Activated CD4-positive, alpha-beta T cell treated with anti-CD3 and anti-CD28 coated beads, Interleukin-2, amount 50 U/mL, for 4 hours (primary cell): ENCODE data around the gene NDST4.
"Not testable (repeated sequence)": the region's sequence is repeated elsewhere in the genome, so short reads cannot be mapped to it uniquely, and the experiment has no call there.

ENCODE experiments used
- DNase-seq, 2 experiments: peaks; one replicate each; pipeline ENCODE4 v3.0.0-alpha.2; 2020

Gene NDST4

DNA sequence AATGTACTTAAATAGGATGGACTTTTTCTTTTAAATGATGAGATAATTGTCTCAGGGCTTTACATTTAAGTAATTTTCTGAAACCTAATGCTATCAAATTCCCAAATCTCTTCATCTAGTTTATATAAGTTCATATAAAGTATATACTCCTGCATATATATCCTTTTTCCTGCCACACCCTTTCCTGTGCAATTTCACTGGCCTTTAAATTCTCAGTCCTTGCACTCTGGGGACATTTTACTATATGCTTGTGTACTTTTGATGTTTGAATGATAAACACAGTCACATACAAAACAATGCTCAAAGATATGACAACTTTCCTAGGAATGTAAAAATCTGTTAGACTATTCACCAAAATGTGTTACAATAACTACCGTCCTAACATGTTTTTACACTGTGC, 60.1 kb downstream of the NDST4 start:
- DNase-seq, result no peak

DNA sequence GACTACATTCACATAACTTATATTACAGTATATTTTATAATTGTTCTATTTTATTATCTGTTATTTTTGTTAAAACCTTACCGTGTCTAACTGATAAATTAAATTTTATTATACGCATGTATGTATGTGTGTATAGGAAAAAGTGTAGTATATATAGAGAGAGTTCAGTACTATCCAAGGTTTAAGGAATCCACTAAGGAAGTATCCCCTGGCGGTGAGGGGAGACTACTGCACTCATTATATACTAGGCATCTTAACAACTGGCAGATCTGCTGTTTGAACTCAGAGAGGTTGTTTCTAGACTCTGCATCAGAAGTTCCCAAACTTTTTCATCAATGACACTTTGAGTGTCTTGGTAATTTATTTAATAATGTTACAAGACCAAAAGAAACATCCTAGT, 70.9 kb downstream of the NDST4 start:
- no peak for DNase-seq

DNA sequence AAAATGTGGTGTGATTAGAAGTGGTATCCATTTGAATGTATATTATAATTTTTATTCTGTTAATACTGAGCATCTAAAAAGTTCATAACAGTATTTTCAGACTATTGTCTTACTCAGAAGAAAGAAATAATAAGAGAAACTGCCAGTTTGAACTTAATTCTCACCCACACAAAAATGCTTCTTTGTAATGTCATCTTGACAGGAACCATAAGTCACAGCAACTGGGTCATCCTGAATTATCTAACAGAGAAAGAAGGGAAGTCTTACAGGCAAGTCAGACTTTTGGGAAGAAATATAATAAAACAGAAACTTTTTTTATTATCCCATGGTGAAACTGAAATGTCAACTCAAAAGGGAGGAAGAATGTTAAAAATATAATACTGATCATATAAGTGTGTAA, 83.1 kb downstream of the NDST4 start:
- DNase-seq, result no peak

DNA sequence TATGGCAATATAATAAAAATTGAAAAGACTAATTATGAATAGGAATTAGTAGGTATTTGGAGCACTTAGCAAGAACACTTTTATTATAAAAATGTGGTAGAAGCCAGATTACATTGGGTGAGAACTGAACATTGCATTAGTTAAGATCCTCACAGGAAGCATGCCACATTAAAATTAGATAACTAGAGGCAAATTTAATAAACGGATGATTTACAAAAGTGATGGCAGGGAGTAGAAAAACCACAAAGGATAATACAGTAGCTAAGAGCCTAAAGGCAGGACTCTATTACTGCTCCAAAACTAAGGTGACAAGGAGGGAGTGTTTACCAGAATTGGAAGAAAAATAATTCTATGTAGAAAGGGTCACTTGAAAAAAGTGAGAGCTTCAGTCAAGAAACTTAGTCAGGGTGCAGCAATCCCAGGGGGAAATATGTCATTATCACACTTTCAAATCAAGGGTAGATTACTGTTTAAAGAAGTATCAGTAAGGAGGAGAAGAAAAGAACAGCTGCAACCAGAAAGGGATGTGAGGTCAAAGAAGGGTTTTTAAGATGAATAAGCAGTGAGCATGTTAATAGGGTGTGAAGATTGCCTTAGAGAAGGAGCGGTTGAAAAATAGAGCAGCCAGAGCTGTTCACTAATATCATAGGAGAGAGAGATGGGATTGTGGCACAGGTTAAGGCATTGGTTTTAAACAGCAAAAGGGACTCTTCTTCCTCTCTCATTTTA, 84.6 kb downstream of the NDST4 start:
- no peak for DNase-seq

DNA sequence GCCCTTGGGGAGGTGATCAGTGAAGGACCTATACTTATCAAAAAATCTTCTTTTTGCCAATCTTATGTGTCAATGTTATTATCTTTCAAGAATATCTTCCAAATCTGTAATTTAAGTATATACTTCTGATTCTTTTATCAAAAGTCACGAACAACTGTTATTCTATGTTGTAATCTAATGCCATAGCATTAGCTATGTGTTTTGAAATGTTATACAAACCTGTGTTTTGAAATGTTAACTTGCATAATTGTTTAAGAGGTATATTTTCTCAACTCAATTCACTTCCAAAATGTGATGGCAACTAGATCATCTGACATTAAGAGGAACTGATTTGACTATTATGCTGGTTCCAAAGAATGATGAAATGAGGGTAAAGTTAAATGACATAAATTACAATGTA, 113.5 kb downstream of the NDST4 start:
- no peak for DNase-seq

DNA sequence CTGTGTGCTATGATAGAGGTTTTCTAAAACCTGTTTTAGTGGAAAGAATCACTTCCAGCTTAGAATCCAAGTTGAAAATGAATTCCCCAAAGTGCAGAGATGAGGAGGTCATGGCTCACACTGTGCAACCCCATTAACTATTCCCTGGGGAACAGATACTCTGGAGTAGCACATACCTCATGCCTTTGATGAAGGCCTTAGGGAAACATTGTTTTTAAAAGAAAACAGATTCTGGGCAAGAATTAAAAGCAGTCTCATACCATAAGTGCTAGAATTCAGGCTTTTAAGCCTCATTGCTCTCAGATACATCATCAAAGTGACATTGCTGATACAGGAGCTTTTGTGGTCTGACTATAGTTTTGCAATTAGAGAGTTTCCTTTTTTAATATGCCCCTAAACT, 115.1 kb downstream of the NDST4 start:
- no peak for DNase-seq

DNA sequence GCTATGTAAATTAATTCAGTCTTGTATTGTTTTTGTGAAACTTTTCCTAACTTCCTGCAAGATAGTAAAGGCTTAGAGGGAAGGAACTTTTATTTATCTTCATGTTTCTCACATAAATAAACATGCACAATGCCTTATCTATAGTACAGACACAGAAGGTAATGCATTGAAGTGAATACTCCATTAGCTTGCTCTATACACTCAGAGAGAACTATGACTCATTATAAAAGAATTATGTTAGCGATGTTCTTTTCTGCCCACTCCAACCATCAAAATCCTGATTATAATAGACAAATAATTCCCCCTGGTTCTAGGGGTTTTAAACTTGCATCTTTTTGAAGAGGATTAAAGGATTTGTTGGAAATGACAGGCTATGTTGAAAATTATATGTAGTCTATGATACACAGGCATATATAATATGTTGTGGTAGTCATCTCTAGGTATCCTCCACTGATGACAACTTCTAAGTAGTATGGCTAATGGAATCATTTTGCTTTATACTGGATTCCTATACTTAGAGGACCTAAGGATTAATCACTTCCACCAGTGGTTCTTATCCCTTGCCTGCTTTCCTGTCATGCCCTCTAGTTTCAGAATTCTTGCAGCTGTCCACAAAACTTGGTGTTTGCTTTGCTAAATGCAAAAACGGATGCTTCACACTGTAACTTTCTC, 115.7 kb downstream of the NDST4 start:
- DNase-seq, result no peak

DNA sequence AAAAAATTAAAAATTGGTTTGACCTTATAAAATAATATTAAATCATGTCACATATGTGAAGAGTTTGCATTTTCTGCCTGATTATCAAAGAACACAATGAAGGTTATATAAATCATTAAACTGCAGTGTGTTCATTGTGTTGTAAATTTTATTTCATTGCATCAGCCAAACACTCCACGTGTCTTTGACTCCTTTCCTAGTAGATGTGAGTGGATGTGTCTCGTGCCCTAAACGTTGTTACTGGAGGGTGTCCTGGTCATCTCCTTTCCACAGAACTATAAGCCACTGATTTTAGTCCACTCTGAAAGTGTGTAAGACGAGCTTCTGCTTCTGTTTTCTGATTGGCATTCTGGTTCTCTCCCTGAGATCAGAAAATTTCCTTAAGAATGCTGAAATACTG, 127.3 kb downstream of the NDST4 start:
- DNase-seq, result no peak

DNA sequence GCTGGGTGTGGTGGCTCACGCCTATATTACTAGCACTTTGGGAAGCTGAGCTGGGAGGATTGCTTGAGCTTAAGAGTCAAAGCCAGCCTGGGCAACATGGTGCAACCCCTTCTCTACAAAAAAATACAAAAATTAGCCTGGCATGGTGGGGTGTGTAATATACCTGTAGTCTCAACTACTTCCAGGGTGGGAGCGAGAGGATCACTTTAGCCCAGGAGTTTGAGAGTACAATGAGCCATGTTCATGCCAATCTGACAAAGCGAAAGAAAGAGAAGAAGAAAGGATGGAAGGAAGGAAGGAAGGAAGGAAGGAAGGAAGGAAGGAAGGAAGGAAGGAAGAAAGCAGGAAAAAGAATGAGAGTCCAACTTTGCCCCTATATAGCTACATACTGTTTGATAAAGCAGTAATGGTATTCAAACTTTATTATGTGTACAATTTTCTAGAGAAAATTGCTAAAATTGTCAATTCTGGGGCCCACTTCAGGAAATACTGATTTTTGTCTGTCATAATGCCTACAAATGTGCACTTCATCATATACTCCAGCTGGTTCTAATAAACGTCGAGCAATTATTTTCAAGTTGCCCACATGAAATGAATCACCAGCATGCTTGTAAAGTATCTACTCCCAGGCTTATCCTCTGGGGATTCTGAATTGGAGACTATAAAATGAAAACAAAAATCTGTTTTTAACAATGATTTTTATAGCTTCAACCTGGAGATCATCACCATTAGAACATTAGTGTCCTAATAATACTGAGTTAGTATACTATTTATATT, 132.3 kb downstream of the NDST4 start:
- no peak for DNase-seq

DNA sequence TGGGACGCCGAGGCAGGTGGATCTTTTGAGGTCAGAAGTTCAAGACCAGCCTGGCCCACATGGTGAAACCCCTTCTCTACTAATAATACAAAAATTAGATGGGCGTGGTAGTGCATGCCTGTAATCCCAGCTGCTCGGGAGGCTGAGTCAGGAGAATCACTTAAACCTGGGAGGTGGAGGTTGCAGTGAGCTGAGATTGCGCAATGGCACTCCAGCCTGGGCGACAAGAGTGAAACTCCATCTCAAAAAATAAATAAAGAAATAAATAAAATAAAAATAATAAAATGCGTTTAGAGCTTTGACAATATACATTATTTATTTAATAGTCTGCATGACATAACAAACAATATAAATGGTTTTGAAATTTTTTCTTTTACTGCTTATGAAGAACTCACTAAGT, 133.0 kb downstream of the NDST4 start:
- DNase-seq, result not testable (repeated sequence)

DNA sequence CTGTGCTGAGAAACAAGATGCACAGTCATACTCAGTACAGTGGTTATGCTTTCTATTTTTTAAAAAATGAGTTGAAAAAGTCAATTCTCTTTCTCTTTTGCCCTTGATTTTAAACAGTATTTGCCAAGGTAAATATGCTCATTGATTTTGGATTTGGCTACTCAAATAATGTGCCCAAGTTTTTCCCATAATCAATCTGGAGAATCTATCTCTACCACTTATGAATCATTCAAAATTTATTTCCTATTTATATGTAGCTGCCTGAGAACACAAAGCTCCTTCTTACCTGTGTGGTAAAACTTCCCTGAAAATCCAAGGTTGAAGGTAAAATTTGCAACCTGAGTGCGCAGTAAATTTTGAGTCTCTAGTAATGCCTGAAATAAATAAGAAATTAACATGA, 136.5 kb downstream of the NDST4 start:
- no peak for DNase-seq

DNA sequence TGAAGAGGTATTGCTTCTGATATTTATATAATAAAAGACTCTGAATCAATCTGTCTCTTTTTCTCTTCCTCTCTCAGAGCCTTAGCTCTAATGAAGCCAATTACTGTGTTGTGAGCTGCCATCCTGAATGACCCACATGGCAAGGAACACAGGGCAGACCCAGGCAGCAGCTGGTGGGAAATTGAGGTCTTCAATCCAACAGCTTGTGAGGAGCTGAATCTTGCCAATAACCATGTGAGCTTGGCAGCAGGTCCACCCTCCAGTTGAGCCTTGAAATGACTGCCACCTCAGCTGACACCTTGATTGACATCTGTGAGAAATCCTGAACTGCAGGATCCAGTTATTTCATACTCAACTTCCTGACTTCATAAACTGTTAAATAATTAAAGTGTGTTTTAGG, 149.4 kb downstream of the NDST4 start:
- no peak for DNase-seq

DNA sequence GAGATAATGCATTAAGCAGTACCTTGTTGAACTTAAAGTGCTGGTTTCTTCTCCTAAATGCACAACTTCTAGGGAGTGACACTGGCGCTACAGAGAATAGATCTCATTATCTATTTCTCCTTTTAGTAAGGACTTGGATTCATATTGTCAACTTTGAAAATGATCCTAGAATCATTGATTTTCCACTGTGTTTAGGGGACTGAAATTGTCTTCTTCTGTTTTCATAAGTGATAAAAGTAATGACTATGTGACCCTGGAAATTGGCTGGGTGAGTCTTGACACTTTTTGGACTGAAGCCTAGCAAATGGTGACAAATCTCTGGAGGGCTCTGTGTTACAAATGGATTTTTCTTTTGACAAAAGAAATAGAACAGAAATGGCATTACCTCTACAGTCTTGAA, 167.8 kb downstream of the NDST4 start:
- DNase-seq, result no peak

DNA sequence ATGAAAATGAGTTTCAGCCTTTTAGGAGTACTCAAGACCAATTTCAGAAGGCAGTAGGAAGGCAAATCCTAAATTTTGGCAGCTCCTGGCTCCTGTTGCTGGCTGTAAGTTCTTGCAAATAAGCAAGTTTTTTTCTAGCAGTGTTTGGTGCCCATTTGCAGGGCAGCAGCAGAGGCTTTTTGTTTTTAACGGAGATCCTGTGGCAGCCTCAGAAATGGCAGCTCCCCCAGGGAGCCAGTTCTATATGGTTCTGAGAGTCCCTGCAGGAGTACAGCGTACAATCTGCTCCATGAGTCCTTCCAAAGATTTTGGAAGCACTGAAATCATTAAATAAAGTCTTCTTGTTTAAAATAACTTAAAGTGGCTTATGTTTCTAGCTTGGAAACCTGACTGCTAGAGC, 171.9 kb downstream of the NDST4 start:
- DNase-seq, result no peak

DNA sequence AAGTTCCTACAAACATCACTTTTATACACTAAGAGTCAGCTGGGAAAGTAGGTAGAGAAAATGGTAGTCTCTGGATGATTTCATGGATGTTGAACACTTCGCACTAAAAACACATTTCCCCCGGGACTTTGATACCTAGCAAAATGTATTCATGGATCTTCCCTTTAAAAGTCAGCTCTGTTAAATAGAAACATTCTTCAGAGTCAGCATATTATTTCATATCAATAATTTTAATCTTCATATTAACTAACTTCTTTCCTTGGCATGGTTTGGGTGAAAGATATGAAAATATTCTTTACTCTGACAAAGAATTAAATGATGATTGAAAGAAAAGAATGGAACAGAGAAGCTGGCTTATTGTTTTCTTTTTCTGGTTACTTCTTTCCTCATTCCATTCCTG, 185.5 kb downstream of the NDST4 start:
- no peak for DNase-seq

DNA sequence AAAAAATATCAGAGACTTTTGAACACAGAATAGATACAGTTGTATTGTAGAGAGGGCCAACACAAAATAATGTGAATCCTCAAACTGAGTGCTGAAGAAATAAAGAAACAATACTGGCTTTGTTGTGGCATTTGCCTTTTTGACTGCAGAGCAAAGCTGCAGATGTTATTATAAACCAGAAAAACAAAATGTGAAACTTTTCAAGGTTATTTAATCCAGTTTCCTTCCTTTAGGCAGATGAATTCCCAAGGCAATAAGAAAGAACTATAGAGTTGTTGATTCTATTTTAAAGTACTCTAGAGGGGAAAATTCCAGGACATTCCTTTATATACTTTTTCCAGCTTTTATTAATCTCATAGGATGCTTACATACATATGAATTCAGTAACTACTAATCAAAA, 186.8 kb downstream of the NDST4 start:
- DNase-seq, result no peak

DNA sequence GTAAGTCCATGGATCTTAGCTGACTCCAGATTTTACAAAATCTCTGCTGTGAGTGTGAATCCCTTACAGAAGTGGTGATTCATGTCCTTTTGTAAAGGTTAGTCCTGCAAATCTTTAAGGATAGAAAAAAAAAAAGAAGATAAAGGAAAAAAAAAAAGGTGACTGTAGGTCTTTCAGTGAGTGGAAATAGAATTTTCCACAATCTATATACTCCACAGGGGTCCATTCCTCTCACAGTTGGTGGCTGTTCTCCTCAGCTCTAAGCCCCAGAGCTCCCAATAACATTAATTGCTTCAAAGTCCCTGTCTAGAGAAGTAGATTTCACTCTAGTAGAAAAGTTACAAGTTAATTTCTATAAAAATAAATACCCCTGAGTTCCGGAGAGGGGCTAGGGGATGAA, 189.1 kb downstream of the NDST4 start:
- no peak for DNase-seq

DNA sequence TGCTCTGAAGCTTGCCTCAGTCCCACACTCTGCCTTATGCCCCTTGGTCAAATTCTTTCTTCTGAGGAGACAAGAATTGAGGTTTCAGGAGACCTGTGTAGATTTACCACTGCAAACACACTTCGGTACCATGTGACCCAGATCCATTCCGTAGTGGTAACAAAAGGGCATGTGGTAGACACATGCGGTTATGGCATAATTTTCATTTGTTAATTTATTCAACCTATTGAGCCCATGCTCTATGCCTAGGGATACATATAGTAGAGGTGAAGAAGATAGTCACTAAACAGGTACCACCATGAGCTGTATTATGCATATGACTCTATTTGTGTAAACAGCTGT, 190.9 kb downstream of the NDST4 start:
- no peak for DNase-seq

DNA sequence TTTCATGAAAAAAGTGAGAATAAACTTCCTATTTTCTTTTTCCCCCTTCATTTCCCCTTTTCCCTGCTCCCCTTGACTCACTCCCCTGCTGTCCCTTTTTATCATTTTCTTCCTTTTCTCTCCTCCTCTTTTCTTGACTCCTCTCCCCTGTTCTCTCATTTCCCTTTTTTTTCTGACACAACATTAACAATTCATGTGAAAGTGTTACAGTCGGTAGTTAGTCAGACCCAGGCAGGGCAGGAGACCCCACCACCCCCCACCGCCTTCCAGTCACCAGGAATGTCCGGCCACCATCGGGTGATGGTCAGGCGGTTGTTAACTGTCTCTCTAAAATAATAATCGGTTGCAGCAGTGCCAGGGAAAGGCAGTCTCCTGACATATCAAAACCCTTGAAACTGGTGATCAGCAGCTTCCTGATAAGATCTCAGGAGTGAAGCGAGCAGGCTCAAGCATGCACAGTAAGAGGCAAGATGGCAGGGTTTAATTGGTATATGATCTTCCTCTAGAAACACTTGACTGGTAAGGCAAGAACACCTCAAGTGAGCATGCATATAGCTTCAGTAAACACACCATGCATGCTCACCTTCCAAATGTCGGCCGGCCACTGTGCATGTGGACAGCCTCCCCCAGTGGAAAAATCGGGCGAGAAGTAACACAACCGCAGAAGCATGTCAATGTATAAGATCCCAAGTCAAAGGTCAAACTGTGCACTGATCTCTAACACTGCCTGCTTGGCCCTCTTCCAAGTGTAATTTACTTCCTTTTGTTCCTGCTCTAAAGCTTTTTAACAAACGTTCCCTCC, 191.4 kb downstream of the NDST4 start:
- no peak for DNase-seq

DNA sequence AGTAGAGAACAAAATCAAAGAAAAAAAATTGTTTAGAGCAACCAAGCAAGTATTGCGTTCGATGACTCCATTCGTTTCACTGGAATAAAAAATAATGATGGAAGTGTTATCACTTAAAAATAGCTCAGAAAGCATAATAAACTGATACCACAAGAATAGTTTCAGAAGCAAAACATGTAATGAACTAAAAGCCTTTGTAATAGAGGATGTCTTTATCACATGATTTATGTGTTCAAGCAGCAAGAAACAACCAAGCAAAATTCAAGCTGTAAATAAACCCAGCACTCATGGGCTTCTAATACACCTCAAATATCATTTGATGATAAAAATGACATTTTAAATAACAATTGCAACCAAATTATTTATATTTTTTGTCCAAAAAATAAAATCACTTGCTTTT, 192.2 kb downstream of the NDST4 start:
- no peak for DNase-seq

DNA sequence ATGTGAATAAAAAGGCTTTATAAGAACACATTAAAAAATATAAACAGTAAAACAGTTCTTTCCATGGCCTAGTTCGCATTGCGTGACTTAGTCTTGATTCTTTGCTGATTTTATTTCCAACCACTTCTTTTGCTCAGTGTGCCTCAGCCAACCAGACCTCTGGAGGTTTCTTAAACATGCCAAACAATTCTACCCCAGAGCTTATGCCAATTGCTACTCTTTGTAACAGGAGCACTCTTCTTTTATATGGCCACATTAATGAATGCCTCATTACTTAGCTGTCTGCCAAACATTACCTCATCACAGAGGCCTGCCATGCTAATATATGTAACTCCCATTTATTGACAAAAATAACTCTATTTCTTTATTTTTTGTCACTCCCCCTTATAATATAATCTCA, 202.3 kb downstream of the NDST4 start:
- no peak for DNase-seq

DNA sequence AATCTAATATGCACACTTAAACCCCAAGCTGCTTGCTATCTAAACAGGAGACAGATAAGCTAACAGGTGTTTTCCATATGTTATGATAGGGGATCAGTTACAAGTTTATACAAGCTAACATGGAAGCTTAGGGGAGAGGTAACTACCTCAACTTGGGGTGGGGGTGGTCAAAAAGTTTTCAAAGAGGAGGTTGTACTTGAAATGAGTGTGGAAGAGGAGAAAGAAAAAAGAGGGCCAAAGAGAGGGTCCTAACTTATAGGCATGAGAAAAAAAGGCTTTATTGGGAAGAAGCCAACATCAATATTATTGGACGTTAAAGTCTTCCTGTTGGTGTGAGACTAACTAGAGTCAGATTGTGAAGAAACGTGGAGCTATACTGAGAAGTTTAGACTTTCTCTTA, 205.9 kb downstream of the NDST4 start:
- DNase-seq, result no peak

DNA sequence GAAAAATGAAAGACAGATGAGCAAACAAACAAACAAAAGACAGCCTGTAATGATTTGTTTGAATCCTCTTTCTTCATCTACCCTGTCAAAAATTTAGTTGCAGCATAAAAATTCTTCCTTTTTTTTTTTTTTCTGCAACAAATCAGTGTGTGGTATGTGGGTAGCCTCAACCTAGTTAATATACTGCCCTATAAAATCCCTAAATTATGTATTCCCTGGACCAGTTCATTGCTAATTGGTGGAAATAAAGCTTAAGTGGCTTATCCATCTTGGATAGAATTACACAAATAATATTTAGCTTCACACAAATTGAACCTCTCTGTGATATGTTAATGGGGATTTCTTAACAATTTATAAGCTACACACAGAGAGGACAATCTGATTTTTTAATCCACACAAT, 208.4 kb downstream of the NDST4 start:
- no peak for DNase-seq

DNA sequence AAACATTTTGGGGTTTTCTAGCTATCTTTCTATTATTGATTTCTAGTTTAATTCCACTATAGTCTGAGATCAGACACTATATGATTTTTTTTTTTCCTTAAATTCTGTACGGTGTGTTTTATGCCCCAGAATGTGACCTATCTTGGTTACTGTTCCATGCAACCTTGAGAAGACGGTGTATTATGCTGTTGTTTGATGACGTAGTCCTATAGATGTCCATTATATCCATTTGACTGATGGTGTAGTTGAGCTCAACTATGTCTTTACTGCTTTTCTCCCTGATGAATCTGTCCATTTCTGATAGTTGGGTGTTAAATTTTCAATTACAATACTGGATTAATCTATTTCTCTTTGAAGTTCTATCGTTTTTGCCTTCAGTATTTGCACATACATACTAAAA, 212.5 kb downstream of the NDST4 start:
- DNase-seq, result no peak
